ENCODE data around the gene GP9.

DNA sequence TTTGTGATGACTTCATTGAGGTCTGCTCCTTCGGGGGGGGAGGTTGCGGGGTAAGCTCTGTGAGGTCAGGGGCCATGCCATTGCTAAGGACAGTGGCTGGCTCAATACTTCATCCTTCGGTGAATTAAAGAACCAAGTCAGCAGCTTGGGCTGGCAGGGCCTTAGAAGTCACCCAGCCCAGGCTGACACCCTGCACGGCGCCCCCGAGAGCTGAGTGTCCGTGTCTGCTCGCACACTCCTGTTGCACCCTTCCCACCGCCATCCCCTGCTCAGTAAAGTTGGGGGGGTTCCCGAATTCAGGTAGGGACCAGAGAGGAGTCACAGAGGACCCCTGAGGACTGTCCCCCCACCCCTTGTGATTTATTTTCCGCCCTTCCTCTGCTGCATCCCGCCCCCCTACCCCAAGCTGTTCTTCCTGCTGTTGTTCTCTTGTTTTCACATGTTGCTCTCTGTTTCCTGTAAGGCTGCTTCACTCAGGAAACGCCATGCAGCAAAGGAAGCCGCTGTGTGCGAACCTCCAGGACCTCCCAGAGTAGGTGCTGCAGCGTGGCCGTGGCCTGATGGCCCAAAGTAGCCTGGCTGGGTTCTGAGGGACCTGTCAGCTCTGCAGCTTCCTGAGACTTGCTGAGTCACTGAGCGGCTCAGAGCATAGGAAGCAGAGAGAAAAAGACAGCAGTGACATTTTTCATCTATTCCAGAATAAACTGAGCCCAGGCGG lies 45.0 kb upstream of the GP9 start:
- TF ChIP-seq EP300 (conservative IDR thresholded peaks at IDR 0.05; ENCODE audit: poor library complexity, severe bottlenecking) (no peak), EZH2 (IDR thresholded peaks at IDR 0.05; ENCODE audit: borderline replicate concordance, insufficient read depth, low read length, poor library complexity, severe bottlenecking) (no peak), MXI1 (conservative IDR thresholded peaks at IDR 0.05; ENCODE audit: poor library complexity, severe bottlenecking) (no peak), POLR2AphosphoS5 (IDR thresholded peaks at IDR 0.05) (no peak)
- TF ChIP-seq, protein P1, sequence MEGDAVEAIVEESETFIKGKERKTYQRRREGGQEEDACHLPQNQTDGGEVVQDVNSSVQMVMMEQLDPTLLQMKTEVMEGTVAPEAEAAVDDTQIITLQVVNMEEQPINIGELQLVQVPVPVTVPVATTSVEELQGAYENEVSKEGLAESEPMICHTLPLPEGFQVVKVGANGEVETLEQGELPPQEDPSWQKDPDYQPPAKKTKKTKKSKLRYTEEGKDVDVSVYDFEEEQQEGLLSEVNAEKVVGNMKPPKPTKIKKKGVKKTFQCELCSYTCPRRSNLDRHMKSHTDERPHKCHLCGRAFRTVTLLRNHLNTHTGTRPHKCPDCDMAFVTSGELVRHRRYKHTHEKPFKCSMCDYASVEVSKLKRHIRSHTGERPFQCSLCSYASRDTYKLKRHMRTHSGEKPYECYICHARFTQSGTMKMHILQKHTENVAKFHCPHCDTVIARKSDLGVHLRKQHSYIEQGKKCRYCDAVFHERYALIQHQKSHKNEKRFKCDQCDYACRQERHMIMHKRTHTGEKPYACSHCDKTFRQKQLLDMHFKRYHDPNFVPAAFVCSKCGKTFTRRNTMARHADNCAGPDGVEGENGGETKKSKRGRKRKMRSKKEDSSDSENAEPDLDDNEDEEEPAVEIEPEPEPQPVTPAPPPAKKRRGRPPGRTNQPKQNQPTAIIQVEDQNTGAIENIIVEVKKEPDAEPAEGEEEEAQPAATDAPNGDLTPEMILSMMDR (IDR thresholded peaks at IDR 0.05; ENCODE audit: poor library complexity, severe bottlenecking) = no peak
- TF ChIP-seq, protein P2, sequence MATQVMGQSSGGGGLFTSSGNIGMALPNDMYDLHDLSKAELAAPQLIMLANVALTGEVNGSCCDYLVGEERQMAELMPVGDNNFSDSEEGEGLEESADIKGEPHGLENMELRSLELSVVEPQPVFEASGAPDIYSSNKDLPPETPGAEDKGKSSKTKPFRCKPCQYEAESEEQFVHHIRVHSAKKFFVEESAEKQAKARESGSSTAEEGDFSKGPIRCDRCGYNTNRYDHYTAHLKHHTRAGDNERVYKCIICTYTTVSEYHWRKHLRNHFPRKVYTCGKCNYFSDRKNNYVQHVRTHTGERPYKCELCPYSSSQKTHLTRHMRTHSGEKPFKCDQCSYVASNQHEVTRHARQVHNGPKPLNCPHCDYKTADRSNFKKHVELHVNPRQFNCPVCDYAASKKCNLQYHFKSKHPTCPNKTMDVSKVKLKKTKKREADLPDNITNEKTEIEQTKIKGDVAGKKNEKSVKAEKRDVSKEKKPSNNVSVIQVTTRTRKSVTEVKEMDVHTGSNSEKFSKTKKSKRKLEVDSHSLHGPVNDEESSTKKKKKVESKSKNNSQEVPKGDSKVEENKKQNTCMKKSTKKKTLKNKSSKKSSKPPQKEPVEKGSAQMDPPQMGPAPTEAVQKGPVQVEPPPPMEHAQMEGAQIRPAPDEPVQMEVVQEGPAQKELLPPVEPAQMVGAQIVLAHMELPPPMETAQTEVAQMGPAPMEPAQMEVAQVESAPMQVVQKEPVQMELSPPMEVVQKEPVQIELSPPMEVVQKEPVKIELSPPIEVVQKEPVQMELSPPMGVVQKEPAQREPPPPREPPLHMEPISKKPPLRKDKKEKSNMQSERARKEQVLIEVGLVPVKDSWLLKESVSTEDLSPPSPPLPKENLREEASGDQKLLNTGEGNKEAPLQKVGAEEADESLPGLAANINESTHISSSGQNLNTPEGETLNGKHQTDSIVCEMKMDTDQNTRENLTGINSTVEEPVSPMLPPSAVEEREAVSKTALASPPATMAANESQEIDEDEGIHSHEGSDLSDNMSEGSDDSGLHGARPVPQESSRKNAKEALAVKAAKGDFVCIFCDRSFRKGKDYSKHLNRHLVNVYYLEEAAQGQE (IDR thresholded peaks at IDR 0.05; ENCODE audit: borderline replicate concordance) = no peak
